BLaER1 treated with 17β-estradiol and CSF1 and Interleukin-3, amounts not matched to agents 10 nM and 100 nM (cell line): ENCODE data around the gene LSAMP.

ENCODE experiments used
- H3K27ac ChIP-seq, 11 experiments: shearing (Covaris generic); formaldehyde crosslinking; 2 replicates each; pipeline ENCODE4 v1.8.1; 2022
- H3K27me3 ChIP-seq, 11 experiments: shearing (Covaris generic); formaldehyde crosslinking; 2 replicates each; pipeline ENCODE4 v1.8.1; 2022
- H3K36me3 ChIP-seq, 11 experiments: shearing (Covaris generic); formaldehyde crosslinking; 2 replicates each; pipeline ENCODE4 v1.8.1; 2022
- H3K4me1 ChIP-seq, 10 experiments: shearing (Covaris generic); formaldehyde crosslinking; 2 replicates each; pipeline ENCODE4 v1.8.1; 2022
- H3K4me2 ChIP-seq, 11 experiments: shearing (Covaris generic); formaldehyde crosslinking; 2 replicates each; pipeline ENCODE4 v1.8.1; 2022
- H3K4me3 ChIP-seq, 10 experiments: shearing (Covaris generic); formaldehyde crosslinking; 2 replicates each; pipeline ENCODE4 v1.8.1; 2022
- H3K9ac ChIP-seq, 11 experiments: shearing (Covaris generic); formaldehyde crosslinking; 2 replicates each; pipeline ENCODE4 v1.8.1; 2022
- H3K9me3 ChIP-seq, 11 experiments: shearing (Covaris generic); formaldehyde crosslinking; replicated peaks in 1 of 11; 2 replicates each; pipeline ENCODE4 v1.8.1; 2022
- H4K20me1 ChIP-seq, 11 experiments: shearing (Covaris generic); formaldehyde crosslinking; 2 replicates each; pipeline ENCODE4 v1.8.1; 2022
- Cebpa-rat ChIP-seq, 11 experiments: shearing (Covaris generic); IDR thresholded peaks; 2 replicates each; pipeline ENCODE4 v1.8.1; 2022

Gene LSAMP

GRCh38 chr3:116199063-116199462, 246.2 kb downstream of the LSAMP start:
- Histone ChIP-seq H4K20me1 (no peaks in the 10 kb centered on the region), H3K36me3 (no peaks in the 10 kb centered on the region), H3K27me3 (no peaks in the 10 kb centered on the region), H3K9me3 (peaks cover 0 to 8% (median 0%) of the 10 kb centered on the region in 11 experiments; a peak in 6 of 22 replicates), H3K4me2 (peak overlapping the region in 2 of 11 experiments; percentile 54 to 58; a peak in 4 of 22 replicates), H3K27ac (no peak overlapping the region), H3K9ac (no peak overlapping the region), H3K4me3 (no peak overlapping the region), H3K4me1 (peaks cover 0 to 35% (median 30%) of the 10 kb centered on the region in 10 experiments; a peak in 15 of 20 replicates)
- no peak for TF ChIP-seq Cebpa-rat (IDR thresholded peaks at IDR 0.05)

GRCh38 chr3:116198087-116198486, 247.2 kb downstream of the LSAMP start:
- no peaks in the 10 kb centered on the region for H4K20me1 ChIP-seq

GRCh38 chr3:116192464-116192863, 252.8 kb downstream of the LSAMP start:
- Histone ChIP-seq H3K9me3 (no peaks in the 10 kb centered on the region), H3K27me3 (no peaks in the 10 kb centered on the region), H3K4me1 (no peaks in the 10 kb centered on the region), H4K20me1 (no peaks in the 10 kb centered on the region), H3K36me3 (no peaks in the 10 kb centered on the region), H3K4me3 (no peak overlapping the region), H3K4me2 (no peak overlapping the region), H3K9ac (no peak overlapping the region), H3K27ac (no peak overlapping the region)
- no peak for TF ChIP-seq Cebpa-rat (IDR thresholded peaks at IDR 0.05)

More at GRCh38 chr3:116198087-116198486, 247.2 kb downstream of the LSAMP start:
- H3K9me3 ChIP-seq, result peaks cover 0 to 7% (median 0%) of the 10 kb centered on the region in 11 experiments; a peak in 6 of 22 replicates
- H3K27me3 ChIP-seq, result no peaks in the 10 kb centered on the region
- H3K4me3 ChIP-seq, result no peak overlapping the region
- H3K9ac ChIP-seq, result no peak overlapping the region
- H3K4me1 ChIP-seq, result peaks cover 0 to 35% (median 30%) of the 10 kb centered on the region in 10 experiments; a peak in 15 of 20 replicates
- H3K4me2 ChIP-seq, result no peak overlapping the region
- no peak overlapping the region for H3K27ac ChIP-seq
- no peaks in the 10 kb centered on the region for H3K36me3 ChIP-seq
- no peak for TF ChIP-seq Cebpa-rat (IDR thresholded peaks at IDR 0.05)

- no peak for TF ChIP-seq Cebpa-rat (IDR thresholded peaks at IDR 0.05)
- H3K36me3 ChIP-seq, result no peaks in the 10 kb centered on the region
- no peaks in the 10 kb centered on the region for H3K4me1 ChIP-seq
- no peaks in the 10 kb centered on the region for H3K9me3 ChIP-seq
- no peaks in the 10 kb centered on the region for H4K20me1 ChIP-seq
- H3K4me3 ChIP-seq, result no peak overlapping the region
- H3K4me2 ChIP-seq, result no peak overlapping the region
- H3K9ac ChIP-seq, result no peak overlapping the region
- no peak overlapping the region for H3K27ac ChIP-seq
- no peaks in the 10 kb centered on the region for H3K27me3 ChIP-seq
These were observed 253.9 kb downstream of the LSAMP start for GRCh38 chr3:116191409-116191808.

- no peaks in the 10 kb centered on the region for H4K20me1 ChIP-seq
- no peaks in the 10 kb centered on the region for H3K36me3 ChIP-seq
- no peak for TF ChIP-seq Cebpa-rat (IDR thresholded peaks at IDR 0.05)
- no peak overlapping the region for H3K4me3 ChIP-seq
- no peaks in the 10 kb centered on the region for H3K4me1 ChIP-seq
- no peak overlapping the region for H3K27ac ChIP-seq
- no peak overlapping the region for H3K9ac ChIP-seq
- no peaks in the 10 kb centered on the region for H3K27me3 ChIP-seq
- H3K9me3 ChIP-seq, result no peaks in the 10 kb centered on the region
- no peak overlapping the region for H3K4me2 ChIP-seq
These were observed 255.2 kb downstream of the LSAMP start for GRCh38 chr3:116190095-116190494.

- Histone ChIP-seq H4K20me1 (no peaks in the 10 kb centered on the region), H3K4me3 (no peak overlapping the region), H3K9me3 (no peaks in the 10 kb centered on the region), H3K9ac (no peak overlapping the region), H3K36me3 (no peaks in the 10 kb centered on the region), H3K27me3 (no peaks in the 10 kb centered on the region), H3K4me2 (no peak overlapping the region), H3K27ac (no peak overlapping the region), H3K4me1 (no peaks in the 10 kb centered on the region)
- TF ChIP-seq Cebpa-rat (IDR thresholded peaks at IDR 0.05), result no peak
These were observed 257.0 kb downstream of the LSAMP start for GRCh38 chr3:116188231-116188785.

GRCh38 chr3:116186049-116186448, 259.2 kb downstream of the LSAMP start:
- Histone ChIP-seq H3K4me1 (no peaks in the 10 kb centered on the region), H3K4me2 (no peak overlapping the region), H3K4me3 (no peak overlapping the region), H3K36me3 (no peaks in the 10 kb centered on the region), H3K27me3 (no peaks in the 10 kb centered on the region), H3K9me3 (no peaks in the 10 kb centered on the region), H3K9ac (no peak overlapping the region), H4K20me1 (no peaks in the 10 kb centered on the region), H3K27ac (no peak overlapping the region)
- TF ChIP-seq Cebpa-rat (IDR thresholded peaks at IDR 0.05), result no peak

GRCh38 chr3:116181159-116181558, 264.1 kb downstream of the LSAMP start:
- Histone ChIP-seq H3K4me3 (no peak overlapping the region), H4K20me1 (no peaks in the 10 kb centered on the region), H3K27me3 (no peaks in the 10 kb centered on the region), H3K4me1 (peaks cover 4 to 16% (median 13%) of the 10 kb centered on the region in 10 experiments; a peak in 19 of 20 replicates), H3K9ac (no peak overlapping the region), H3K9me3 (no peaks in the 10 kb centered on the region), H3K27ac (no peak overlapping the region), H3K36me3 (no peaks in the 10 kb centered on the region), H3K4me2 (no peak overlapping the region)
- no peak for TF ChIP-seq Cebpa-rat (IDR thresholded peaks at IDR 0.05)

GRCh38 chr3:116179091-116179490, 266.2 kb downstream of the LSAMP start:
- Histone ChIP-seq H3K9me3 (no peaks in the 10 kb centered on the region), H3K27ac (no peak overlapping the region), H3K4me3 (no peak overlapping the region), H3K4me1 (peaks cover 4 to 16% (median 13%) of the 10 kb centered on the region in 10 experiments; a peak in 19 of 20 replicates), H4K20me1 (no peaks in the 10 kb centered on the region), H3K27me3 (no peaks in the 10 kb centered on the region), H3K9ac (no peak overlapping the region), H3K4me2 (peak overlapping the region in 10 of 11 experiments; percentile 17 to 56 (median 44); a peak in 16 of 22 replicates), H3K36me3 (no peaks in the 10 kb centered on the region)
- no peak for TF ChIP-seq Cebpa-rat (IDR thresholded peaks at IDR 0.05)

GRCh38 chr3:116176974-116177555, 268.2 kb downstream of the LSAMP start:
- no peak overlapping the region for H3K27ac ChIP-seq
- TF ChIP-seq Cebpa-rat (IDR thresholded peaks at IDR 0.05), result no peak
- H3K9ac ChIP-seq, result no peak overlapping the region
- no peaks in the 10 kb centered on the region for H3K27me3 ChIP-seq
- no peak overlapping the region for H3K4me2 ChIP-seq
- no peaks in the 10 kb centered on the region for H4K20me1 ChIP-seq
- H3K4me1 ChIP-seq, result peaks cover 4 to 16% (median 13%) of the 10 kb centered on the region in 10 experiments; a peak in 19 of 20 replicates
- H3K4me3 ChIP-seq, result no peak overlapping the region
- no peaks in the 10 kb centered on the region for H3K9me3 ChIP-seq
- H3K36me3 ChIP-seq, result no peaks in the 10 kb centered on the region
